Choroid plexus epithelial cell (primary cell): ENCODE data around the gene ZNRF3.
"Not testable (repeated sequence)": the region's sequence is repeated elsewhere in the genome, so short reads cannot be mapped to it uniquely, and the experiment has no call there.

ENCODE experiments used
- DNase-seq: peaks from one replicate; pipeline ENCODE4 v3.0.0-alpha.2; 2010; ENCODE audit warnings: low read depth
- H3K4me3 ChIP-seq: 2 replicates; pipeline ENCODE4 v1.5.1; 2011; ENCODE audit warnings: low read depth, mild to moderate bottlenecking, control low read depth, low read length, moderate library complexity
- CTCF ChIP-seq: conservative IDR thresholded peaks from 2 replicates; pipeline ENCODE4 v1.5.1; 2011; ENCODE audit warnings: low read depth, mild to moderate bottlenecking, control low read depth, inconsistent platforms, low read length, moderate library complexity

The ZNRF3 gene

GRCh38 chr22:28907311-28908008 lies 24.1 kb downstream of the ZNRF3 start:
- no peak for TF ChIP-seq CTCF
- DNase-seq: no peak
- H3K4me3 ChIP-seq: no peak overlapping the region

- not testable (repeated sequence) for H3K4me3 ChIP-seq, DNase-seq
Observed at GRCh38 chr22:28908810-28909209, 25.4 kb downstream of the ZNRF3 start.

- no peak overlapping the region for H3K4me3 ChIP-seq
- no peak for TF ChIP-seq CTCF
- peak; percentile 54 for DNase-seq
Observed at GRCh38 chr22:28909375-28909774, 26.0 kb downstream of the ZNRF3 start.

GRCh38 chr22:28910569-28911303 lies 27.4 kb downstream of the ZNRF3 start:
- no peak overlapping the region for H3K4me3 ChIP-seq
- no peak for DNase-seq
- no peak for TF ChIP-seq CTCF

- DNase-seq: peak; percentile 21
- no peak for TF ChIP-seq CTCF
Observed at GRCh38 chr22:28911304-28911690, 27.9 kb downstream of the ZNRF3 start.

GRCh38 chr22:28911777-28912669 lies 28.7 kb downstream of the ZNRF3 start:
- no peak for TF ChIP-seq CTCF
- H3K4me3 ChIP-seq: no peak overlapping the region
- DNase-seq: peak; percentile 53

More at GRCh38 chr22:28911304-28911690, 27.9 kb downstream of the ZNRF3 start:
- no peak overlapping the region for H3K4me3 ChIP-seq

GRCh38 chr22:28914201-28914600 lies 30.8 kb downstream of the ZNRF3 start:
- H3K4me3 ChIP-seq: no peak overlapping the region
- TF ChIP-seq CTCF: no peak
- peak; percentile 25 for DNase-seq
